TTC549 (cell line): ENCODE results near the gene FSTL4.

Experiments
- FAIRE-seq: peaks from 2 replicates; lab custom pipeline; 2012; peaks lifted over from hg19 to GRCh38; lab: Jason Lieb, UNC

The FSTL4 gene

GRCh38 chr5:133475986-133476385 lies 136.4 kb downstream of the FSTL4 start:
- FAIRE-seq = no peak

GRCh38 chr5:133474851-133475590 lies 137.3 kb downstream of the FSTL4 start:
- FAIRE-seq = no peak

GRCh38 chr5:133473291-133473690 lies 139.1 kb downstream of the FSTL4 start:
- no peak for FAIRE-seq

- FAIRE-seq = no peak
Observed at GRCh38 chr5:133472829-133473228, 139.5 kb downstream of the FSTL4 start.

- no peak for FAIRE-seq
Observed at GRCh38 chr5:133471699-133472098, 140.6 kb downstream of the FSTL4 start.

GRCh38 chr5:133470841-133471240 lies 141.5 kb downstream of the FSTL4 start:
- FAIRE-seq = no peak

- FAIRE-seq = no peak
Observed at GRCh38 chr5:133469846-133470245, 142.5 kb downstream of the FSTL4 start.

GRCh38 chr5:133469252-133469651 lies 143.1 kb downstream of the FSTL4 start:
- no peak for FAIRE-seq

- FAIRE-seq = no peak
Observed at GRCh38 chr5:133468596-133468995, 143.7 kb downstream of the FSTL4 start.

- no peak for FAIRE-seq
Observed at GRCh38 chr5:133467826-133468463, 144.4 kb downstream of the FSTL4 start.

GRCh38 chr5:133467335-133467779 lies 145.0 kb downstream of the FSTL4 start:
- FAIRE-seq = no peak

- FAIRE-seq = no peak
Observed at GRCh38 chr5:133466556-133467334, 145.6 kb downstream of the FSTL4 start.

- FAIRE-seq = no peak
Observed at GRCh38 chr5:133464013-133464412, 148.3 kb downstream of the FSTL4 start.

- no peak for FAIRE-seq
Observed at GRCh38 chr5:133461796-133462516, 150.4 kb downstream of the FSTL4 start.

GRCh38 chr5:133460172-133460758 lies 152.1 kb downstream of the FSTL4 start:
- FAIRE-seq = no peak

- no peak for FAIRE-seq
Observed at GRCh38 chr5:133459474-133460160, 152.7 kb downstream of the FSTL4 start.

GRCh38 chr5:133458435-133458834 lies 153.9 kb downstream of the FSTL4 start:
- FAIRE-seq = no peak

GRCh38 chr5:133457439-133458355 lies 154.6 kb downstream of the FSTL4 start:
- no peak for FAIRE-seq

- FAIRE-seq = no peak
Observed at GRCh38 chr5:133456933-133457402, 155.4 kb downstream of the FSTL4 start.

- FAIRE-seq = no peak
Observed at GRCh38 chr5:133455676-133456075, 156.7 kb downstream of the FSTL4 start.
